AML-193 (cell line): Measurements from ENCODE around the gene RHBDD3.

Experiments used
- DNase-seq, 2 experiments: peaks; one replicate each; lab custom pipeline; 2025; lab: John Stamatoyannopoulos, UW

Gene RHBDD3

GRCh38 chr22:29306175-29306834 lies 38.5 kb upstream of the RHBDD3 start, which contains the start of gene GAS2L1:
Gene GAS2L1, plus strand, starts transcription at chr22:29306650. Its CDS starts 1,456 bp downstream, at chr22:29308106.
- peak; percentile 63 for DNase-seq

DNA sequence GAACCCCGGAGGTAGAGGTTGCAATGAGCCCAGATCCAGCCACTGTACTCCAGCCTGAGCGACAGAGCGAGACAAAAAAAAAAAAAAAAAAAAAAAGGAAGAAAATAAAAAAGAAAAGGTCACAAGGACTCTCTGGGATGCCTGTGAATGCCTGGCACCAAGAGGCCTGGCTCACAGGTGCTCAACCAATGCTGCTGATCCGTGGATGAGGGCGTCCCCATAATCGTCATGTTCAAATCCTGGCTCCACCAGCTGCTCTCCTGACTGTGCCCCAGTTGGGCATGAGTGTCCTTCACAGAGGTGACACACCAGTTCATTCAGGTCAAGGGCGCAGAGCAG lies 38.0 kb upstream of the RHBDD3 start:
- DNase-seq: no peak

GRCh38 chr22:29302681-29303465 lies 35.1 kb upstream of the RHBDD3 start:
- no peak for DNase-seq

DNA sequence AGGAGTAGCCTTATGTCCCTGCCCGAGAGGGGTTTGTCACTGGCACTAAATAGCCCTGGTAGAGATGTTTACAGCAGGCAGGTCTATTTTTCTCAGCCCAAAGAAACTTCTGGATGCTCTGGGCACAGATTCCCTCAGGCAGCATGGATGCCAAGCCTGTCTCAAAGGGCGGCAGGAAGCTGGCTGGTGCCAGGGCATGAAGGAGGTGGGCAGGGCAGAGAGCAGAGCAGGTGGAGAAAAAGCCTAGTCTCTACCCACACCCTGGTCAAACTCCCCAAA lies 34.6 kb upstream of the RHBDD3 start:
- DNase-seq: no peak

DNA sequence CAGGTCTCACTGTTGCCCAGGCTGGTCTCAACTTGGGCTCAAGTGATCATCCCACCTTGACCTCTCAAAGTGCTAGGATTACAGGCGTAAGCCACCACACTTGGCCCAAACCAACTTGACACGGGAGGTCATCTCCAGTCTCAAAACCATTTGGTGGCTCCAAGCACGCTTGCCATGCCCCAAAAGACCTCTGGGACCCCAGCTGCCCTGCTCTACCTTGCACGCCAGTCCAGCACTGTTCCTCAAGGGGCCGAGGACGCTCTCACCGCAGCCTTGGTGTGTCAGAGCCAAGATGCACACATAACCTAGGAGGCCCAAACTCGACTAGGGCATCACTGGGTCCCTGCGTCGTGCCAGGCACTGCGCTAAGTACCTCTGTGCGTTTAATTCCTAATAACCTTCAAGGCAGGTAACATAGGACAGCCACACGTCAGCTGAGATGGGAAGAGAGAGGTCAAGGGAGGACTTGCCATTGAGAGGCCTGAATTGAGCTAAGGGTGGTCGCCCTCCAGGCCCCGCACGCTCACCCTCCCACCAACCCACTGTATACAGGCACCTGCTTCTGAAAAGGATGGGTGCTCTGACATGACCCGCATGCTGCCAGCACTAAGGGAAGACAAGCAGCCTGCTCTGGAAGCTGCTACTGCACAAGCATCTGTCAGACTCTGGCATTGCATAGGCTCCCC lies 34.1 kb upstream of the RHBDD3 start:
- no peak for DNase-seq

DNA sequence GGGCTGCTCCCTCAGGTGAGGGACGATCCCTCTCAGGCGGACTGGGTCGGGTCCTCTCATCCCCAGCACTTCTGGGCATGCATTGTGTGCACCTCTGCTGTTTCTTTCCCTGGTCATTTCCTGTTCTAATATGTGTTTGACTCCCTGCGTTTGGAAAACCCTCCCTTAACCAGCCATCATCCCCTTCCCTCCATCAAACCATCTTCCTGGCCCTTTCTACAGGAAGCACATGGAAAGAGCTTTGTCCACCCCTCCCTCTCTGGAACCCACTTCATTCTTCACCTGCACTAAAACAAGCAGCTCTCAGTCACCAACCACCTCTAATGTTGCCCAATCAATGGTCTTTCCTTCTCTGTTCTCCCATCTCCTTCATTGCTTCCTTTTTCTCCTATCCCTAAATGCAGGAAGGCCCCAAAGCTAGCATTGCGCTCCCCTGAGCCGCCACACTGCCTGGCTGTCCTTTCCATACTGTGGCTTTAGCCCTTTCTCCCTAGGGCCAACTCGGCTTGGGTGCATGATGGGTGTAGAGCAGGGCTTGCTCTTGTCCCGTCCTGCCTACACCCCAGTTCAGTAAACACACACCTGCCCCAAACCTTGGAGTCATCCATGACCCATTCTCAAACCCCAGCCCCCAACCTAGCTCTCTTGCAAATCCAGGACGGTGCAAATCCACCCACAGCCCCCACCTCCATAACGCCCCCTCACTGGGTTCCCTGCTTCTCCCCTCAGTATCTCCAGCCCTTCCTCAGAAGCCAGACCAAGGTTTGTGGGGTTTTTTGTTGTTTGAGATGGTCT lies 33.2 kb upstream of the RHBDD3 start:
- no peak for DNase-seq

DNA sequence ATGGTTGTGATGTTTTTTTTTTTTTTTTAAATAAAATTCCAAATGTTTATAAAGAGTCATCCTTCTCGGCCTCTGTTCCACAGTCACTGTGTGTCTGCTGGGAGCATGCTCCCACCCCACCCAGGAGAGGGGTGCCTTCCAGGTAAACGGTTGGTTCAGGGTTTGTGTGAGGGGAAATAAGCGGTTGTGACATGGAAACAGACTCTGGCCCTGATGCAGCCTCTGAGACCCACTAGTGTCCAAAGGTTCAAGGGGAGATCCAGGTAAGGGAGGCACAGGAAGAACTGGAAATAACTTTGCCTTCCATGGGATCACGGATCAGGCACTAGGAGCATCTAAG lies 32.7 kb upstream of the RHBDD3 start:
- DNase-seq: no peak

GRCh38 chr22:29299136-29299900 lies 31.5 kb upstream of the RHBDD3 start:
- DNase-seq: no peak

GRCh38 chr22:29298641-29299040 lies 30.9 kb upstream of the RHBDD3 start:
- DNase-seq: no peak

DNA sequence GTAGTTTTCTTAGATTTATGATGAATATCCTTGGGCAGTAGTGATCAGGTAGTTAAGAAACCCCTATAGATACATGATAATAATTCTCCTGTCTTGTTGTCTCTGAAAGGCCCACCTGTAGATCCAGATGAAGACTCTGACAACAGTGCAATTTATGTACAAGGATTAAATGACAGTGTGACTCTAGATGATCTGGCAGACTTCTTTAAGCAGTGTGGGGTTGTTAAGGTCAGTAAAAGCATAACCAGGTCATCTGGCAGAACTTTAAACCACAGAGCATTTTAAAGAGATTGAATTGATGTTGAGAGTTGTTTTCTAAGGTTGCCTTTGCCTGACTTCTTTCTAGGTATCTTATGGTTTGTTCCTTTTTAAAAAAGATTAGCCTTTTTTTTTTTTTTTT lies 24.6 kb upstream of the RHBDD3 start:
- no peak for DNase-seq

DNA sequence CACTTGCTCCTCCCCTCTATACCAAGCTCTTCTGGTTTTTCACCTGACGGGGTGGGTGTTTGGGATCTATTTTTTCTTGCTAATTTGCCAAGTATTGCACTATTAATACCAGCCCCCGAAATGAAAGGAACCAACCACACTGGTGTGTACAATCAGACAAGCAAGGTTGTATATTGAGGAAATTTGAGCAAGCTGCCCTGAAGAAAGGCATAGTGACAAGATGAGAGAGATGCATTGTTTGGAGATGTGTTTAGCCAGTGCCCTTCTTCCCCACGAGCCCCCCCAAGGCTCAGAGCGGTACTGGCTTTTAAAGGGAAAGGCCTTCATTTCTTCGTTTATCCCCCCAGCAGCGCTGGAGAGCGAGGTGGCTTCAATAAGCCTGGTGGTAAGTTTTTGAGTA lies 23.4 kb upstream of the RHBDD3 start:
- DNase-seq: no peak

GRCh38 chr22:29290061-29290460 lies 22.3 kb upstream of the RHBDD3 start:
- no peak for DNase-seq

DNA sequence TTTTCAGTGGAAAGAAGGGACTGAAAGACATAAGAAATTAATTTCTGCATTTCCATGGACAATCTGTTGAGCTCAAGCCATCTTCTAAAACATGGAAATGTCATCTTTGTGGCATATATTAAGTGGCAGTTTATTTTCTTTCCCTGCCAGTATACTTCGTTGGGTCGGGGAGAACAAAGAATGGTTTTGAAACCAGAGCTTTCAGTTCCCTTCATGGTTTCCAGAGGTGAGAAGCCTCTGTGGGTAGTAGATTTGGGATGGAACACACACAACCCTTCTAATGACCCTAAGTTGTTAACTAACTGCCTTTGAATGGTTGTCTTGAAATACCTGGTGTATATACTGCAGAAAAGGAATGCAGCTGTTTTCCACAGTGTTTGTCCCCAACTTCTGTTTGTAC lies 21.1 kb upstream of the RHBDD3 start:
- no peak for DNase-seq

DNA sequence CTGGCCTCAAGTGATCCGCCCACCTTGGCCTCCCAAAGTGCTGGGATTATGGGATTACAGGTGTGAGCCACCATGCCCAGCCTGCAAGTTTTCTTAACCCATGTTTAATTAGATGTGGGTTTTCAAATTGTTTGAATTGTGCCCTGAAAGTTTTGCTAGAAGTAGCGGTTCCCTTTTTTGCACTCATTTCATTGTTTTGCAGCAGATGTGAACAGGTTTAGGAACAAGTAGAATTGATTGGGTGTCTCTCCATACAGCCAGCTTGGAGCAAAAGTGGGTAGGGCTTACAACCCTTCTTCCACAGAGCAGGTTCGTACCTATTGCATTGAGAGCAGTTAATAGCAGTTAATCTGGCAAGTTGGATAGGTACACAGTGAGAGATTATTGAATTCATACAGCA lies 16.4 kb upstream of the RHBDD3 start:
- DNase-seq: no peak

GRCh38 chr22:29277927-29278326 lies 10.1 kb upstream of the RHBDD3 start:
- DNase-seq: no peak

DNA sequence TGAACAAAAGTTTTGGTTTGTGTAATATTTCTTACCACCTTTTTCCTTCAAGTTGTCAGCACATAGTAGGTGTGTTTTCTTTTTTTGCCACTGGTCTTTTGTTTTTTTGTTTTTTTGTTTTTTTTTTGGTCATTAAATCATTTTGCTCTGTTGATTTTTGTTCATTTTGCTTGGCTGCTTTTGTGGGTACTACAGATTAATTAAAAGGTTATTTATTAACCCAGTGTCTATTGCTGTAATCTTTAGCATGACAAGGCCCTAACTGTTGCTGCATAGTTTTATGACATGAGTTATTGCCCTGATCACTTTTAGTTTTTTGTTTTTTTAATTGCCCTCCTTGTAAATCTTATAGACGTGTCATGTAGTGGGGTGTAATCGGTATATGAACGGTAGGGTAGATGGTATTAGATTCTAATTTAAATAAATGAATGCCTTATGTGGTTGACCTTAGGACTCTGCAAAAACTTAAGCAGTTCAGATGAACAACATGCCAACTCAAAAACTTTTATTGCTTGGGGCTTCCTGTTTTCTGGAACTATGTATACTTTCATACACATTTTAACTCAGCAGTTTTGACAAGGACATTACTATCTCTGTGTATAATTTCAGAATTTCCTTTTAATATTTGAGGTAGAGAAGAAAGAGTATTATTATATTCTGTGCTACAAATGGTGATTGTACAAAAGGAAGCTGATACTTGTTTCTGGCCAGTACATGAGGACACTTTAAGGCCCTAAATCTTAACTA lies 8.2 kb upstream of the RHBDD3 start:
- no peak for DNase-seq

GRCh38 chr22:29275167-29275566 lies 7.4 kb upstream of the RHBDD3 start:
- no peak for DNase-seq

DNA sequence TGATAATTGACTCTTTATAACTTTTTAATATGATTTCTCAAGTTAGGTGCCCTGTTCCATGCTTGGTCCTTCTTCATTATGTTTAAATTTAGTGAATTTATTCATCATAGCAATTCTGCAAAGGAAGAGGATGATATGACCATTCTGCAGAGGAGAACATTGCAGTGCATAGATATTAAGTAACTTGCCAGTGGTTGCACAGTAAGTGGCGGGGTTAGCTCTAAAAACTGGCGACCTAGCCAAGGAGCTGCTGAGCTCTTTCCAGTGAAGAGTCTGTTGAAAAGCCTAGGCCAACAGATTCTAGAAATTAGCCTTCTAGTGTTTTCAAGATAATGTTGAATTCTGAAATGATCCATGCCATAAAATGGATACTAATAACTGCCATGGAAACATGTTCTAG lies 4.8 kb upstream of the RHBDD3 start:
- no peak for DNase-seq

GRCh38 chr22:29270475-29271271 lies 2.9 kb upstream of the RHBDD3 start:
- peak in 1 of 2 experiments; percentile 14 for DNase-seq

- DNase-seq: no peak
Observed at GRCh38 chr22:29269731-29270474, 2.1 kb upstream of the RHBDD3 start.
